Heart right ventricle (tissue), 16 donors: ENCODE results near the gene NSUN7. TPM values are rescaled to one million over a fixed set of nuclear protein-coding genes. Genes with fewer than 3 reads are reported as not detected.

Experiments
- ATAC-seq, 8 donors: fragments of 200-7000 bp; cut with Tn5 transposase; one replicate each; pipeline ENCODE4 v1.9.1; 2020; ENCODE audit warnings: mild to moderate bottlenecking in 8 of 8, moderate library complexity in 8 of 8, moderate number of reproducible peaks in 1 of 8
- DNase-seq, 2 donors: peaks; one replicate each; pipeline ENCODE4 v3.0.0-alpha.2; 2020
- H3K27ac ChIP-seq, 10 donors: fragments of 200-600 bp; sonication (generic) in 2 of 10; one replicate each; pipeline versions ENCODE4 v1.5.0 to v1.8.0; 2020 to 2022; ENCODE audit warnings: mild to moderate bottlenecking in 3 of 10
- H3K27me3 ChIP-seq, 7 donors: fragments of 200-600 bp; one replicate each; pipeline ENCODE4 v1.8.0; 2021 to 2022; ENCODE audit warnings: mild to moderate bottlenecking in 2 of 7
- H3K36me3 ChIP-seq, 9 donors: fragments of 200-600 bp; sonication (generic) in 1 of 9; one replicate each; pipeline versions ENCODE4 v1.5.0 to v1.8.0; 2020 to 2022; ENCODE audit warnings: mild to moderate bottlenecking in 2 of 9
- H3K4me1 ChIP-seq, 9 donors: fragments of 200-600 bp; sonication (generic) in 1 of 9; one replicate each; pipeline versions ENCODE4 v1.5.0 to v1.8.0; 2020 to 2022; ENCODE audit warnings: mild to moderate bottlenecking in 4 of 9
- H3K4me3 ChIP-seq, 10 donors: fragments of 200-600 bp; sonication (generic) in 2 of 10; one replicate each; pipeline versions ENCODE4 v1.5.0 to v1.8.0; 2020 to 2022; ENCODE audit warnings: mild to moderate bottlenecking in 7 of 10, moderate library complexity in 2 of 10
- H3K9me3 ChIP-seq, 11 donors: fragments of 200-600 bp in 10 of 11; sonication (generic) in 2 of 11; one replicate each; pipeline versions ENCODE4 v1.5.0 to v1.8.0; 2013 to 2022; ENCODE audit warnings: mild to moderate bottlenecking in 2 of 11, control low read depth in 1 of 11, moderate library complexity in 1 of 11
- whole genome bisulfite sequencing, 2 donors: extraction: QIAGEN DNeasy Blood & Tissue Kit; methylation state at CpG; one replicate each; pipeline ENCODE4 v1.1.7; 2013; ENCODE audit warnings: inconsistent platforms in 1 of 2; 5-methylcytosine and 5-hydroxymethylcytosine counted together
- intact Hi-C, 10 donors: fragments of 100-400 bp; cut with DNase I; formaldehyde crosslinking; loops; one replicate each; pipeline versions ENCODE4 v1.11.1 to v1.14.2; 2022
- polyA plus RNA-seq, 2 donors: library from polyadenylated mRNA; stranded (reverse); fragments of 200-250 nt; gene quantifications; one replicate each; pipeline ENCODE4 v1.2.3, GENCODE V29; 2013
- total RNA-seq, 10 donors: library from RNA; stranded (reverse); fragmentation: NEBNext Ultra II Directional in 3 of 10; extraction: Animal tissue kit (Norgen Biotek cat#: 25700) in 3 of 10; gene quantifications; one replicate each; pipeline versions ENCODE4 v1.2.1 to v1.2.4, GENCODE V29; 2021 to 2023
- TF ChIP-seq, protein P1 (sequence below), 9 donors: fragments of 200-600 bp; sonication (generic) in 2 of 9; IDR thresholded peaks; one replicate each; pipeline versions ENCODE4 v1.5.0 to v1.8.0; 2021 to 2022; ENCODE audit warnings: antibody characterized with exemption in 9 of 9, mild to moderate bottlenecking in 5 of 9, moderate library complexity in 1 of 9
- donor health status: Arrhythmogenic right ventricular cardiomyopathy.
- donor health status: ischemic (EF 13 %, LVEDD 7.1; RV severe dilation, severe dysfunction).
- donor health status: healthy with polysubstance abuse.
- donor health status: DM: no; HTN: yes; CAD: no.
- donor health status: DM: no; HTN: no; CAD: no.
- donor health status: ischemic (EF 25% LVEDD 6.9; RV normal size, moderate dysfunction).
- donor health status: ischemic (EF 25% LVEDD 5.7; RV mildly dilated, moderate dysfunction).
- donor health status: healthy.
- donor health status: DM: yes; HTN: yes; CAD: no.
- donor health status: Ischemic cardiomyopathy.
- donor health status: ischemic (EF 35%, LVEDD 5.7; RV mildly dilated, moderate dysfunction).
- donor health status: nonischemic (EF 11% LVEDD 7.7; RV severe dilation, severe dysfunction).
- donor health status: DM: yes; HTN: yes; CAD: no.
- donor health status: PGD.
- donor health status: ischemic (EF 29% LVEDD 5.4; RV normal size, mild dysfunction).
- donor health status: nonischemic (EF 23%, LVEDD 6.1; RV moderate dilation, normal function).

NSUN7 gene
- total and polyA plus RNA-seq, 12 donors: 0.03 to 1.3 (median 0.23) TPM; not detected in 3

DNA sequence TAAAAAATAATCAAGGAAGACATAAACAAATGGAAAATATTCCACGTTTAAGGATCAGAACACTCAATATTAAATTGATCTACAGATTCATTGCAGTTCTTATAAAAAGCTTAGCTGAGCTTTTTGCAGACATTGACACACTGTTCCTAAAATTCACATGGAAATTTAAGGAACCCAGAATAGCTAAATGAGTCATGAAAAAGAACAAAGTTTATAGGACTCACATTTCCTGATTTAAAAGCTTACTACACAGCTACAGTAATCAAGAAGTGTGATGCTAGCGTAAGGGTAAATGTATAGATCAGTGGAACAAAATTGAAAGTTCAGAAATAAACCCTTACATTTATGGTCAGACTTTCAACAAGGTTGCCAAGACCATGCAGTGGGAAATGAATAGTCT lies 33.1 kb downstream of the NSUN7 start:
- no peak overlapping the region for H3K27ac ChIP-seq
- 82 to 90% methylated on average over 2 of the region's 2 CpGs for WGBS, 2 donors
- intact Hi-C loops: no loop called here
- DNase-seq (no peak), ATAC-seq (no peak)
- H3K4me3 ChIP-seq: no peak overlapping the region
- H3K4me1 ChIP-seq: no peaks in the 10 kb centered on the region
- no peaks in the 10 kb centered on the region for H3K36me3 ChIP-seq
- H3K9me3 ChIP-seq: peaks cover 0 to 19% (median 6%) of the 10 kb centered on the region in 11 donors
- TF ChIP-seq, protein P1, sequence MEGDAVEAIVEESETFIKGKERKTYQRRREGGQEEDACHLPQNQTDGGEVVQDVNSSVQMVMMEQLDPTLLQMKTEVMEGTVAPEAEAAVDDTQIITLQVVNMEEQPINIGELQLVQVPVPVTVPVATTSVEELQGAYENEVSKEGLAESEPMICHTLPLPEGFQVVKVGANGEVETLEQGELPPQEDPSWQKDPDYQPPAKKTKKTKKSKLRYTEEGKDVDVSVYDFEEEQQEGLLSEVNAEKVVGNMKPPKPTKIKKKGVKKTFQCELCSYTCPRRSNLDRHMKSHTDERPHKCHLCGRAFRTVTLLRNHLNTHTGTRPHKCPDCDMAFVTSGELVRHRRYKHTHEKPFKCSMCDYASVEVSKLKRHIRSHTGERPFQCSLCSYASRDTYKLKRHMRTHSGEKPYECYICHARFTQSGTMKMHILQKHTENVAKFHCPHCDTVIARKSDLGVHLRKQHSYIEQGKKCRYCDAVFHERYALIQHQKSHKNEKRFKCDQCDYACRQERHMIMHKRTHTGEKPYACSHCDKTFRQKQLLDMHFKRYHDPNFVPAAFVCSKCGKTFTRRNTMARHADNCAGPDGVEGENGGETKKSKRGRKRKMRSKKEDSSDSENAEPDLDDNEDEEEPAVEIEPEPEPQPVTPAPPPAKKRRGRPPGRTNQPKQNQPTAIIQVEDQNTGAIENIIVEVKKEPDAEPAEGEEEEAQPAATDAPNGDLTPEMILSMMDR (IDR thresholded peaks at IDR 0.05): no peak
- peaks cover 0 to 5% (median 0%) of the 10 kb centered on the region in 7 donors for H3K27me3 ChIP-seq

DNA sequence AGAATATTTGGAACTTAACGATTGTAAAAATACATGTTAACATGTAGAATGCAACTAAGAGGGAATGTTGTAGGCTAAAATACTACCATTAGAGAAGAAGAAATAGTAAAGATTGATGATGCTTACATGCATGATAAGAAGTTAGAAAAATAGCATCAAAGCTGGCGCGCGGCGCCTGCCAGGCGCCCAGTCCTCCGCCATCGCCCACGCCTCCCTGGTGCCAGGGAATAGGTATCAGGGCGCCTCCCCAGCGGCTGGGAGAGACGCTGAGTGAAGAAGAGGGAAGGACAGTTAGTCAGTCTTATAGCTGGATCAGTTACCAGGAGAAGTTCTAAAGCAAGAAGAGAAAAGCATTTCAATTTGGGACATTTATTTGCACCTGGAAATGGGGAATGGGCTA lies 36.0 kb downstream of the NSUN7 start:
- no peak overlapping the region for H3K27ac ChIP-seq
- WGBS, 2 donors: 97% methylated on average over 12 of the region's 12 CpGs
- no peaks in the 10 kb centered on the region for H3K36me3 ChIP-seq
- H3K4me3 ChIP-seq: no peak overlapping the region
- intact Hi-C loops: no loop called here
- peaks cover 0 to 12% (median 0%) of the 10 kb centered on the region in 9 donors for H3K4me1 ChIP-seq
- TF ChIP-seq, protein P1 (IDR thresholded peaks at IDR 0.05): no peak
- no peak for DNase-seq
- H3K9me3 ChIP-seq: peaks cover 0 to 6% (median 0%) of the 10 kb centered on the region in 11 donors
- ATAC-seq: no peak
- peaks cover 0 to 10% (median 0%) of the 10 kb centered on the region in 7 donors for H3K27me3 ChIP-seq

DNA sequence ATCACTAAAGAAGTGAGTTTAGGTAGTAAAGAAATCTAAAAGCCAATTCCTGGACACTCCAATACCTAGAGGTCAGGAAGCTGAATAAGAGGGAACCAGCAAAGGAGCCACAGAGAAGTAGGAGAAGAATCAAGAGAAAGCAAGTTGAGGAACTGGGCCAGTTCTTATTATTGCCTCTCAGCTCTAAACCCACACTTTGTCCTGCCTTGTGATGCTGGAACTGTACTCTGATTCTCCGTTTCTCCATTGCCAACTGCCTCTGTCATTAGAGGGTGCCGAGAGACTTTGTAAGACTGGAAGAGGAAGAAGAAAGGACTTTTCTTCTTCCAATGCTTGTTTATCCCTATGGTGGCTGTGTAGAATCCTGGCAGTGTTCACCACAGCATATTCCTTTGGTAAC lies 38.6 kb downstream of the NSUN7 start:
- no peak overlapping the region for H3K4me3 ChIP-seq
- TF ChIP-seq, protein P1 (IDR thresholded peaks at IDR 0.05): no peak
- no peaks in the 10 kb centered on the region for H3K36me3 ChIP-seq
- peak overlapping the region in 1 of 10 donors; percentile 52 for H3K27ac ChIP-seq
- DNase-seq (no peak), ATAC-seq (no peak)
- peaks cover 0 to 10% (median 0%) of the 10 kb centered on the region in 7 donors for H3K27me3 ChIP-seq
- 81 to 82% methylated on average over 2 of the region's 2 CpGs for WGBS, 2 donors
- H3K4me1 ChIP-seq: peaks cover 0 to 12% (median 0%) of the 10 kb centered on the region in 9 donors
- peaks cover 0 to 6% (median 0%) of the 10 kb centered on the region in 11 donors for H3K9me3 ChIP-seq
- intact Hi-C loops: no loop called here

DNA sequence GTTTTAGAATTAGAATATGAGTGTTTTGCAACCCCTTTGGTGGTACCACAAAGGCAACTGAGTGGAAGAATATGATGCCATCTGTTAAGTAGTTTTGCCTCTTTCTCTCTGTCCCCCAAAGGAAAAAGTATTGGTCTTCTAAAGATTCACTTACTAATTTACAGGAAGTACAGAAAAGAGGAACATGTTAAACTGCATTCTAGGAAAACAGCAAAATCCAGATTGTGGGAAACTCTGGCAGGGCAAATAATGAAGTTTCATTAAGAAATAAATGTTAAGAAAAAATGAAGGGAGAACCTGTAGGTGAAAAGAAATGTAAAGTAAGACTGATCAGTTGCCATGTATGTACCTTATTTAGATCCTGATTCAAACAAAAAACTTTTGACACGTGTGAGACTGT lies 39.3 kb downstream of the NSUN7 start:
- Histone ChIP-seq H3K27me3 (peaks cover 0 to 10% (median 0%) of the 10 kb centered on the region in 7 donors), H3K9me3 (peaks cover 0 to 4% (median 0%) of the 10 kb centered on the region in 11 donors), H3K4me1 (peaks cover 0 to 12% (median 0%) of the 10 kb centered on the region in 9 donors), H3K27ac (peak overlapping the region in 1 of 10 donors; percentile 52), H3K4me3 (no peak overlapping the region), H3K36me3 (no peaks in the 10 kb centered on the region)
- TF ChIP-seq, protein P1 (IDR thresholded peaks at IDR 0.05): no peak
- intact Hi-C loops: no loop called here
- no peak for ATAC-seq
- DNase-seq: no peak
- WGBS, 2 donors: 51 to 61% methylated on average over 1 of the region's 1 CpG
